ENCODE results near the gene CD40.

The CD40 gene

GRCh38 chr20:46117704-46118467 is at the start of gene CD40:
Gene CD40 (plus strand): TSS chr20:46118314. CDS start chr20:46118344, 30 bp downstream.
- no peaks in the 10 kb centered on the region for H4K20me1 ChIP-seq (ENCODE audit: insufficient read depth, low read length, poor library complexity, severe bottlenecking)
- H3F3A ChIP-seq (ENCODE audit: low read depth) = no peaks in the 10 kb centered on the region
- peak within 1 kb of the TSS; percentile 19 for H3K4me2 ChIP-seq (ENCODE audit: low read depth, low read length, poor library complexity, severe bottlenecking)
- no peaks in the 10 kb centered on the region for H3K36me3 ChIP-seq (ENCODE audit: insufficient read depth, low read length)
- H3K9me2 ChIP-seq (replicated peaks; ENCODE audit: low read depth, low read length) = no peaks in the 10 kb centered on the region
- no peaks in the 10 kb centered on the region for H3K9me3 ChIP-seq (ENCODE audit: insufficient read depth, low read depth, low read length)
- no peaks in the 10 kb centered on the region for H3K27me3 ChIP-seq (ENCODE audit: insufficient read depth, low read length, poor library complexity, severe bottlenecking)
- peak within 1 kb of the TSS; percentile 4 for H3K9ac ChIP-seq (ENCODE audit: low read depth, low read length, poor library complexity, severe bottlenecking)
- H2AFZ ChIP-seq (ENCODE audit: low read length) = no peak within 1 kb of the TSS
- no peaks in the 10 kb centered on the region for H3K79me2 ChIP-seq (ENCODE audit: insufficient read depth, low read length)
- no peak within 1 kb of the TSS for H3K4me3 ChIP-seq (ENCODE audit: low read length, poor library complexity, severe bottlenecking)
- H3K4me1 ChIP-seq (ENCODE audit: insufficient read depth, low read length, poor library complexity, severe bottlenecking) = peaks cover 6% of the 10 kb centered on the region
- no peak for TF ChIP-seq CTCF (conservative IDR thresholded peaks at IDR 0.05; ENCODE audit: low read length)
- no peak for TF ChIP-seq EZH2phosphoT487 (IDR thresholded peaks at IDR 0.05; ENCODE audit: borderline replicate concordance)

DNA sequence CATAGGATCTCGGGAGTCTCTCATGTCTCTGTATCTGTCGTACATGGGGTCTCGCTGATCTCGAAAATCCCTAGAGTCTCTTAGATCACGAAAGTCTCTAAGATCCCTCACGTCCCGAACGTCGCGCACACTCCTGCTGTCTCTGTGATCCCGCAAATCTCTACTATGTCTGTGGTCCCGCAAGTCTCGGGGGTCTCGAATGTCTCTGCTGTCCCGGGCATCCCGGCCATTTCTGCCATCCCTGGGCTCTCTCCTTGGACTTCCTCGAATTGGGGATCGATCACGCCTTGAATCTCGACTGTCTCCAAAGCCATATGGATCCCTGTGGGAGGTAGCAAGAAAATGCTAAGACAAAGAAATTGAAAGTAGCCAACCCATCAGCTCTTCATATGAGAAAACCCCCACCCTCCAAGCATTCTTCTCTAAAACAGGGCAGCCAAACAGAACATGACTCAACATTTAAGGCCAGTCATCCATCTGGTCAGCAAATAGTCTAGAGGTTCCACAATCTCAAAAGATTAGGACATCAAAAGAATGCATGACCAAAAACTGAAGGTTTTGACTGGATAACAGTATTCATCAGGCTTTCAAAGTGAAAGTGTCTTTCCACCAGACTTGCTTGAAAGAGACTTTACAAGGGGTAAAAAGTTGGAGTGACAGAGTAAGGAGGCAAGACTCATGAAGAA is 47.8 kb upstream of the CD40 start:
- no peak overlapping the region for H3K4me3 ChIP-seq (ENCODE audit: low read length, poor library complexity, severe bottlenecking)
- H3K4me2 ChIP-seq (ENCODE audit: low read depth, low read length, poor library complexity, severe bottlenecking) = no peak overlapping the region

DNA sequence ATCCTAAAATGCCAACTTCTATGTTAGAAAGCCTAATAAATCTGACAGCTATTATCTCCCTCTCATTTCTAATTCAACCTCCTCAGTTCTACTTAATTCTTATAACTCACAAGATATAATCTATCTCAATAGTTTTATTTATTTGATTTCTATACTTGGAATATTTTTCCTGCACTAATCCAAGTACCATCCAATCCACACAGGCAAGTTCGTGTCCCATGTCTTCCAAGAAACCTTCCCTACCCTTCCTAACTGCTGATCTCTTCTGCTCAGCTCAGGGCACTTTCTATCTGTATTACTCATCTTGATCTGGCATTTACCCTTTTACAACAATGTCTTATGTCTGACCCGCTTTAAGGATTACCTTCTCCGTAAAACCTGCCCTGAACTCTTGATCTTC is 46.5 kb upstream of the CD40 start:
- no peaks in the 10 kb centered on the region for H3K79me2 ChIP-seq (ENCODE audit: insufficient read depth, low read length)
- peaks cover 63% of the 10 kb centered on the region for H3K36me3 ChIP-seq (ENCODE audit: insufficient read depth, low read length)
- no peaks in the 10 kb centered on the region for H3K9me2 ChIP-seq (replicated peaks; ENCODE audit: low read depth, low read length)

More for the DNA sequence above, 47.8 kb upstream of the CD40 start:
- H3K79me2 ChIP-seq (ENCODE audit: insufficient read depth, low read length) = no peaks in the 10 kb centered on the region
- no peak overlapping the region for H3K9ac ChIP-seq (ENCODE audit: low read depth, low read length, poor library complexity, severe bottlenecking)
- H2AFZ ChIP-seq (ENCODE audit: low read length) = no peak overlapping the region
- H4K20me1 ChIP-seq (ENCODE audit: insufficient read depth, low read length, poor library complexity, severe bottlenecking) = peaks cover 7% of the 10 kb centered on the region
- H3K36me3 ChIP-seq (ENCODE audit: insufficient read depth, low read length) = peaks cover 69% of the 10 kb centered on the region
- H3K9me3 ChIP-seq (ENCODE audit: insufficient read depth, low read depth, low read length) = no peaks in the 10 kb centered on the region
- no peaks in the 10 kb centered on the region for H3K9me2 ChIP-seq (replicated peaks; ENCODE audit: low read depth, low read length)
- no peaks in the 10 kb centered on the region for H3K27me3 ChIP-seq (ENCODE audit: insufficient read depth, low read length, poor library complexity, severe bottlenecking)
- no peaks in the 10 kb centered on the region for H3K4me1 ChIP-seq (ENCODE audit: insufficient read depth, low read length, poor library complexity, severe bottlenecking)
- TF ChIP-seq EZH2phosphoT487 (IDR thresholded peaks at IDR 0.05; ENCODE audit: borderline replicate concordance) = no peak
- TF ChIP-seq CTCF (conservative IDR thresholded peaks at IDR 0.05; ENCODE audit: low read length) = no peak
- H3F3A ChIP-seq (ENCODE audit: low read depth) = no peaks in the 10 kb centered on the region

More for the DNA sequence above, 46.5 kb upstream of the CD40 start:
- peaks cover 10% of the 10 kb centered on the region for H4K20me1 ChIP-seq (ENCODE audit: insufficient read depth, low read length, poor library complexity, severe bottlenecking)
- no peak for TF ChIP-seq CTCF (conservative IDR thresholded peaks at IDR 0.05; ENCODE audit: low read length)
- no peak for TF ChIP-seq EZH2phosphoT487 (IDR thresholded peaks at IDR 0.05; ENCODE audit: borderline replicate concordance)
- H3K9me3 ChIP-seq (ENCODE audit: insufficient read depth, low read depth, low read length) = no peaks in the 10 kb centered on the region
- no peak overlapping the region for H2AFZ ChIP-seq (ENCODE audit: low read length)
- H3K4me3 ChIP-seq (ENCODE audit: low read length, poor library complexity, severe bottlenecking) = no peak overlapping the region
- no peaks in the 10 kb centered on the region for H3F3A ChIP-seq (ENCODE audit: low read depth)
- no peak overlapping the region for H3K9ac ChIP-seq (ENCODE audit: low read depth, low read length, poor library complexity, severe bottlenecking)
- H3K27me3 ChIP-seq (ENCODE audit: insufficient read depth, low read length, poor library complexity, severe bottlenecking) = no peaks in the 10 kb centered on the region
- no peaks in the 10 kb centered on the region for H3K4me1 ChIP-seq (ENCODE audit: insufficient read depth, low read length, poor library complexity, severe bottlenecking)
- no peak overlapping the region for H3K4me2 ChIP-seq (ENCODE audit: low read depth, low read length, poor library complexity, severe bottlenecking)
